ENCODE measurements around the gene ZKSCAN8.

DNA sequence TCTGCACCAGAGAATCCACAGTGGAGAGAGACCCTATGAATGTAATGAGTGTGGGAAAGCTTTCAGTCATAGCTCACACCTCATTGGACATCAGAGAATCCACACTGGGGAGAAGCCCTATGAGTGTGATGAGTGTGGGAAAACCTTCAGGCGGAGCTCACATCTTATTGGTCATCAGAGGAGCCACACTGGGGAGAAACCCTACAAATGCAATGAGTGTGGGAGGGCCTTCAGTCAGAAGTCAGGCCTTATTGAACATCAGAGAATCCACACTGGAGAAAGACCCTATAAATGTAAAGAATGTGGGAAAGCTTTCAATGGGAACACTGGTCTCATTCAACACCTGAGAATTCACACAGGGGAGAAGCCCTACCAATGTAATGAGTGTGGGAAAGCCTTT, 11.9 kb downstream of the ZKSCAN8 start:
- TF ChIP-seq, protein P1, sequence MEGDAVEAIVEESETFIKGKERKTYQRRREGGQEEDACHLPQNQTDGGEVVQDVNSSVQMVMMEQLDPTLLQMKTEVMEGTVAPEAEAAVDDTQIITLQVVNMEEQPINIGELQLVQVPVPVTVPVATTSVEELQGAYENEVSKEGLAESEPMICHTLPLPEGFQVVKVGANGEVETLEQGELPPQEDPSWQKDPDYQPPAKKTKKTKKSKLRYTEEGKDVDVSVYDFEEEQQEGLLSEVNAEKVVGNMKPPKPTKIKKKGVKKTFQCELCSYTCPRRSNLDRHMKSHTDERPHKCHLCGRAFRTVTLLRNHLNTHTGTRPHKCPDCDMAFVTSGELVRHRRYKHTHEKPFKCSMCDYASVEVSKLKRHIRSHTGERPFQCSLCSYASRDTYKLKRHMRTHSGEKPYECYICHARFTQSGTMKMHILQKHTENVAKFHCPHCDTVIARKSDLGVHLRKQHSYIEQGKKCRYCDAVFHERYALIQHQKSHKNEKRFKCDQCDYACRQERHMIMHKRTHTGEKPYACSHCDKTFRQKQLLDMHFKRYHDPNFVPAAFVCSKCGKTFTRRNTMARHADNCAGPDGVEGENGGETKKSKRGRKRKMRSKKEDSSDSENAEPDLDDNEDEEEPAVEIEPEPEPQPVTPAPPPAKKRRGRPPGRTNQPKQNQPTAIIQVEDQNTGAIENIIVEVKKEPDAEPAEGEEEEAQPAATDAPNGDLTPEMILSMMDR (IDR thresholded peaks at IDR 0.05; ENCODE audit: insufficient read depth, low read depth, low read length), result no peak
- no peak for TF ChIP-seq EZH2 (IDR thresholded peaks at IDR 0.05; ENCODE audit: insufficient read depth, low read length)
